Fibroblast of the aortic adventitia (primary cell): ENCODE data around the gene TBC1D13. TPM values are rescaled to one million over a fixed set of nuclear protein-coding genes. Genes with fewer than 3 reads are reported as not detected.

Experiments used
- DNase-seq: peaks from one replicate; pipeline ENCODE4 v3.0.0-alpha.2; 2010; ENCODE audit warnings: low read depth
- H3K4me3 ChIP-seq: 2 replicates; pipeline ENCODE4 v1.5.1; 2011; ENCODE audit warnings: low read depth, mild to moderate bottlenecking, control low read depth, low read length, moderate library complexity
- CTCF ChIP-seq: IDR thresholded peaks from 2 replicates; pipeline ENCODE4 v1.5.1; 2011; ENCODE audit warnings: mild to moderate bottlenecking, low read length, control low read depth, inconsistent platforms; ENCODE audit not compliant: insufficient read depth
- total RNA-seq: library from RNA; depleted of rRNA; stranded (reverse); fragments of >200 nt; gene quantifications from 2 replicates; pipeline ENCODE4 v1.2.3, GENCODE V29; 2012; ENCODE audit warnings: low replicate concordance

The TBC1D13 gene
- total RNA-seq, 1 donor = 24.2 TPM

GRCh38 chr9:128809831-128810230 is 22.8 kb downstream of the TBC1D13 start:
- DNase-seq = no peak
- no peak overlapping the region for H3K4me3 ChIP-seq
- no peak for TF ChIP-seq CTCF

- no peak for DNase-seq
- H3K4me3 ChIP-seq = no peak overlapping the region
- no peak for TF ChIP-seq CTCF
Observed at GRCh38 chr9:128810873-128811272, 23.8 kb downstream of the TBC1D13 start.

GRCh38 chr9:128818099-128818838 is 31.2 kb downstream of the TBC1D13 start, which contains the start of gene ENDOG:
ENDOG (plus strand) TSS chr9:128818500; CDS start chr9:128818685, 185 bp downstream.
- peak within 1 kb of the TSS; percentile 77 for H3K4me3 ChIP-seq
- TF ChIP-seq CTCF = peak; percentile 99
- DNase-seq = peak; percentile 94

- peak; percentile 5 for DNase-seq
- peak overlapping the region; percentile 77 for H3K4me3 ChIP-seq
- no peak for TF ChIP-seq CTCF
Observed at GRCh38 chr9:128818839-128819715, 32.0 kb downstream of the TBC1D13 start.

GRCh38 chr9:128819716-128820664 is 32.9 kb downstream of the TBC1D13 start:
- DNase-seq = peak; percentile 62
- no peak overlapping the region for H3K4me3 ChIP-seq
- TF ChIP-seq CTCF = no peak
